ENCODE data around the gene TMC5.

TMC5 gene

GRCh38 chr16:19458722-19459379 is 41.2 kb downstream of the TMC5 start:
- DNase-seq = no peak

DNA sequence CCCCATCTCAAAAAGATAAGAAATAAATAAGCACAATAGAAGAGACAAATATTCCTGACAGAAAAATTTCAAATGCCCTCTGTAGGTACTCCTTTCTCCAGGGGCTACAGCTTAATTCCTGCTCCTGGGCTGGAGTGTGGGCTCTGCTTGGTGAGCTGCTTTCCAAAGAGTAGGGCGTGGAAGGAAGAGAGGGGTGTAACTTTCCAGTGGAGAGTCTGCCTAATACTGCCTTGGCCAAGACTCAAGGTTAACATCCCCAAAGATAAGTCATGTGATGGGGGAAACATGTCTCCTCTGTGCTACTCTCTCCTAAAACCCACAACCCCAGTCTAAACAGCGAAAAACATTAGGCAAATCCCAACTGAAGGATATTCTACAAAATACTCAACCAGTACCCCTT is 42.7 kb downstream of the TMC5 start:
- no peak for DNase-seq

DNA sequence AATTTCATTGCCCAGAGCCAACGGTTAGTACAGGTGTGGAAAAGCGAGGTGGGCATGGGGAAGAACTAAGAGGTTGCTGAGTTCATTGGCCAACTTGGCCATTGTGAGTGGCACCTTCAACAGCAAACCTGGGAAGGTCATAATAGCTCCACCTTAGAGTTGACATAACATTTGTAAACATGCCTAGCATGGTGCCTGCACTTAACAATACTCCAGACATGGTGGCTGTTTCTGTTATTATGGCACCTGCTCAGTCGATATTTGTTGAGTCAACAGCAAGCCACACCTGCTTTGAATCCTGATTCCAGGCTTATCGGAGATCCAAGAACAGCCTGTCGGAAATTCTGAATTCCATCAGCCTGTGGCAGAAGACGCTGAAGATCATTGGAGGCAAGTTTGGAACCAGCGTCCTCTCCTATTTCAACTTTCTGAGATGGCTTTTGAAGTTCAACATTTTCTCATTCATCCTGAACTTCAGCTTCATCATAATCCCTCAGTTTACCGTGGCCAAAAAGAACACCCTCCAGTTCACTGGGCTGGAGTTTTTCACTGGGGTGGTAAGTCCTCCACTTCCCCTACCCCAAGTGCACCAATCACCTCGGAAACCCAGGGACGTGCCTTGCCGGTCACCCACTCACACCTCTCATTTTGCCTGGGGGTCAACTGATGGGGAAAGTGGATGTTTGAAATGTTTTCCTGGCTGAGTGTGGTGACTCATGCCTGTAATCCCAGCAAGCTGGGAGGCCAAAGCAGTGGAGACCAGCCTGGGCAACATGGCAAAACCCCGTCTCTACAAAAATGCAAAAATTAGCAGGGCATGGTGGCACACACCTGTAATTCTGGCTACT is 46.0 kb downstream of the TMC5 start:
- no peak for DNase-seq

DNA sequence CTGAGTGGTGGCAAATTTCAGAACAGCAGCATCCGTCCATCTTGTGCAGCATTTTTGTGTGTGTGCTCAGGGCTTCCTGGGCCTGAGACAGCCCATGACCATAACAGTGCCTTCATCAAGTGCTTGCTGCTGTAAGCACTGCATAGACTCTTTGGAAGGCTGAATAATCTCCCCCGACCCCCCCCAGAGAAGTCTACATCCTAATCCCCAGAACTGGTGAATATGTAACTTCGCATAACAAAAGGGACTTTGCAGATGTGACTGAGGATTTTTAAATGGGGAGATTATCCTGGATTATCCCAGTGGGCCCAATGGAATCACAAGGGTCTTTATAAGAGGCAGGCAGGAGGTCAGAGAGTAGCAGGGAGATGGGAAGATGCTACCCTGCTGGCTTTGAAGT is 50.6 kb downstream of the TMC5 start:
- no peak for DNase-seq

DNA sequence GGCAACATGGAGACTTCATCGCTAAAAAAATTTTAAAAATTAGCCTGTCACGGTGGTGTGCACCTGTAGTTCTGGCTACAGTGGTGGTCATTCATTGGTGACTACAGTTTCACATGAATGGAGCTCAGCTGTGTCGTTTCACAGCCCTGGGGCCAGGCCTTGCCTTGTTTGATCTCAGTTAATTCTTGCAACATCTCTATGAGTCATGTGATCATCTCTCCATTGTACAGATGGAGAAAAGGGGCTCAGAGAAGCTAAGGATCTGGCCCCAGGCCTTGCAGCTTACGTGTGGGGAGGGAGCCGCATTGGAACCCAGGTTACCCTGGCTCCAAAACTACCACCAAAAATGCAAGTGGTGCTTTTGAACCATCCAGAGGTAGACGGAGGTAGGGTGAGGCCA is 54.8 kb downstream of the TMC5 start:
- no peak for DNase-seq

DNA sequence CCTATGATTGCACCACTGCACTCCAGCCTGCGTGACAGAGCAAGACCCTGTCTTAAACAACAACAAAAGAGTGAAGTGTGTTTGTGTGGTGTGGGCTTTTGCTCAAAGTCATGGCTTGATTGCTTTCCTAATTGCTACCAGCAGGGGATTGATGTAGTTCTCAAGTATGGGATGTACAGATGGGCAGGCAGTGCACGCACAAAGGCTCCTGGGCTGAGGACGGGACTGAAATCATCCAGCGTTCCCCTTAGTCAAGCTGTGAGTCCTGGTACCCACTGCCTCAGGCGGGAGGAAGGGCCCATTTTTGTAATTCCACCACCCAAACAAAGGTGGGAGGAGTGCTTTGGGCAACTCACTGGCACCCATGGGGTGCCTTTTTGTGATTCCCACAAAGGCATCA is 56.9 kb downstream of the TMC5 start:
- DNase-seq = no peak

DNA sequence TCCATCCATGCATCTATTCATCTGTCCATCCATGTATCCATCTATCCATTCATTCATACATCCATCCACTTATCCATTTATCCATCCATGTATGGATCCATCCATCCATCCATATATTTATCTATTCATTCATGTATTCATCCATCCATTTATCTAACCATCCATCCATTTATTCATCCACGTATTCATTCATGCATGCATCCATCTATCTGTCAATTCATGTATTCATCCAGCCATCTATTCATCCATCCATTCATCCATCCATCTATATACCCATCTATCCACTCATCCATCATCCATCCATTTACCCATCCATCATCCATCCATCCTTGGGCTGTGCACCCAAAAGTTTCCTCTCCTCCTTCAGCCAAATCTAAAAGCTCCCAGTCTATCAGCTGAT is 60.8 kb downstream of the TMC5 start:
- no peak for DNase-seq

DNA sequence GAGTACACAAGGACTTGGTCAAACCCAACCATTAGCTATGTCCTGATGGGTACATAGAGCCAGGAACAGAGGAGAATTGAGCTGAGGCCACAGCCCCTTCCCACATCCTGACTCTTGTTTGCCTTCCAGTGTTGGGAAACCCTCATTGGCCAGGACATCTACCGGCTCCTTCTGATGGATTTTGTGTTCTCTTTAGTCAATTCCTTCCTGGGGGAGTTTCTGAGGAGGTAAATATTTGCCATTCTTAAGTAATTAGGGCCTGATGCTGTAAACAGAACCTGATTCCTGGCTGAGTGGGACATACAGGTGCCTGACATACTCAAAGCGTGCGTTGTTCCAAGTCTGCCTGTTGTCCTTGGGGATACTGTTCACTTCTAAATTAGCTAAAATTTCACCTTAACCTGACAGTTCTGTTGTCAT is 61.6 kb downstream of the TMC5 start:
- no peak for DNase-seq

DNA sequence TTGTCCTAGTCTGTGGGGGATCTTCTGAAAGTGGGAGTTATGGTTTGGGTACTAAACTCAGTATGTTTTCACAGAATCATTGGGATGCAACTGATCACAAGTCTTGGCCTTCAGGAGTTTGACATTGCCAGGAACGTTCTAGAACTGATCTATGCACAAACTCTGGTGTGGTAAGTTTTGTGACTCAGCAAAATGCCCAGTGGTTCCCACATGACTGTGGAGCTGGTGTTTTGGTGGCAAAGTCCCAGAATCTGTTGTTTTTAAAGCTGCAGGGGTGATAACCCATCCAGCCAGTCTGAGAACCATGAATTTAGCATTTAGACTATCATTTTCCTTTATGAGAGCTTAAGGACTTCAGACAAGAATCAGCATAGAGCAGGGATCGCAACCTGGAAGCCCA is 63.6 kb downstream of the TMC5 start:
- DNase-seq = no peak

GRCh38 chr16:19481769-19482168 is 64.1 kb downstream of the TMC5 start:
- no peak for DNase-seq

- DNase-seq = no peak
Measured at GRCh38 chr16:19482291-19482690, 64.6 kb downstream of the TMC5 start.

DNA sequence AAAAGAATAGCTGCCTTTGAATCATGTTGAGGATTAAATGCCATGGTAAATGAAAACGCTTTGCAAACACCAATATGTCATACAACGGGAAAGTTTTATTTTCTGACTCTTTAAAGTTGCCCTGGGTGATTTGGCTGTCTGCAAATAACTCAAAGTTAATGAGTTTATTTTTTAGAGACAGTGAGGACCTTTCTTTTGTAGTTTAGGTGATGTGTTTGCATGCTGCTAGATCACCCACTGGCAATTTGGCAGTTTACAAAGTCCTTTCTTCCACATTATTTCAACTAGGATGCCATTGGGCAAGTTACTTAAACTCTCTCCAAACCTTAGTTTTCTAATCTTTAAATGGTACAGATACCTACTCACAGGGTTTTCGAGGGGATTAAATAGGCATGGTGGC is 66.4 kb downstream of the TMC5 start:
- DNase-seq = no peak

DNA sequence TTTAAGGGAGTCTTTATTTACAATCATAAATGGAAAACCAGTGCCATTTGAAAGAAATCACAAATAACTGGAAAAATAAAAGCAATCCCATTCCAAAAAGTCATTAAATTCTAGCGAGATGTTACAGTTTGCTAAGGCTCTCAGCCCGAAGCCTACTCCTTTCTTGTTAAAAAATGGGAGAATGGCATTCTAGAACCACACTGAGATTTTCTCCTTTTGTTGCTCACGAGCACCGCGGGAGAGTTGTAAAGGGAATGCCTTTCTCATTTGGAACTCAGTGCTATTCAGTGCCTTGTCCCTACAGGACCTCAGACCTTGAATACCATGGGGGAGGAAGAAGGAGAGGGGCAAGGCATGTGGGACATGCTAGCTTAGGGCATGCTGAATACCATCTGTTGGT is 67.9 kb downstream of the TMC5 start:
- no peak for DNase-seq

DNA sequence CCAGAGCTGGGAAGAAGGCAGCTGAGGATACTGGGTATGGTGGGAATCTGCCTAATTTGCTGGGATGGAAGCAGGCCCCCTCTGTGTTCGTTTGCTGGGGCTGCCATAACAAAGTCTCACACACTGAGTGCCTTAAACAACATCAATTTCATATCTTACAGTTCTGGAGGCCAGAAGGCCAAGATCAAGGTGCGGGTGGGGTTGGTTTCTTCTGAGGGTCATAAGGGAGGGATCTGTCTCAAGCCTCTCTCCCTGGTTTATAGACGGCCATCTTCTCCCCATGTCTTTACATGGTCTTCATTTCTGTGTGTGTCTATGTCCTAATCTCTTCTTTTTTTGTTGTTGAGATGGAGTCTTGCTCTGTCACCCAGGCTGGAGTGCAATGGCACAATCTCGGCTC is 68.4 kb downstream of the TMC5 start:
- no peak for DNase-seq

GRCh38 chr16:19486750-19487325 is 69.2 kb downstream of the TMC5 start:
- no peak for DNase-seq

GRCh38 chr16:19488213-19488640 is 70.5 kb downstream of the TMC5 start:
- no peak for DNase-seq

- no peak for DNase-seq
Measured at GRCh38 chr16:19490619-19491018, 72.9 kb downstream of the TMC5 start.

DNA sequence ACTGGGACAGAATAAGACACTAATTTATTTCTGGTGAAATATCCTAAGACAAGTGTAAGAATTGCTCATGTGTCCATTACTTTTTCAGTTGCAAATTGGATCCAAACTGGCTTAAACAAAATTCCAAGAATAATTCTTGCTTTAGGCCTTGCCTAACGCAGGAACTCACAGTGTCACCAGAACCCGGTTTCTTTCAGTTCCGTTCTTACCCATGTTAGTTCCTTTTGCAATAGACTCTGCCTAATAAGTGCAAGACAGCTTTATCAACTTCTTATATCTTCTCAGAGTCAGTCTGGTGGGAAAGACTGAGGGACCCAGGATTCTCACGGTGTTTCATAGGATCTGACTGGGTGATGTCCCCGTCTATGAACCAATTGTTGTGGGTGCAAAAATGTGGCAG is 79.5 kb downstream of the TMC5 start:
- no peak for DNase-seq

- no peak for DNase-seq
Measured at GRCh38 chr16:19499006-19499405, 81.3 kb downstream of the TMC5 start.

DNA sequence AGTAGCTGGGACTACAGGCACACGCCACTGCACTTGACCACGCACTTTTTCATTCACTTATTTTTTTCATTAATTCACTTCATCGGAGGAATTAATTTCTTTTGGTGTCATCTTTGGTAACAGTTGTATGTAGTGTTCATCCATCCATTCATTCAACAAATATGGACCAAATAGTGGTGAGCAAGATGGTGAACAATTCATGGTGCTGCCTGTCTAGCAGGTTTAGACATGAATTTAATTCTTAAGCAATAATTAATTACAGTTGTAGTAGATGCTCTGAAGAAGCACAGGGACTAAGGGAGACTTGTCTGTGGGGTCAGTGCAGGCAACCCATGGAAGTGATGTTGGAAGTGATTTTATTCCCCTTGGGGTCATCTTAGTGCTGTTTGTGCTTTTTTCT is 81.8 kb downstream of the TMC5 start:
- no peak for DNase-seq

GRCh38 chr16:19502395-19503131 is 84.9 kb downstream of the TMC5 start:
- DNase-seq = no peak

DNA sequence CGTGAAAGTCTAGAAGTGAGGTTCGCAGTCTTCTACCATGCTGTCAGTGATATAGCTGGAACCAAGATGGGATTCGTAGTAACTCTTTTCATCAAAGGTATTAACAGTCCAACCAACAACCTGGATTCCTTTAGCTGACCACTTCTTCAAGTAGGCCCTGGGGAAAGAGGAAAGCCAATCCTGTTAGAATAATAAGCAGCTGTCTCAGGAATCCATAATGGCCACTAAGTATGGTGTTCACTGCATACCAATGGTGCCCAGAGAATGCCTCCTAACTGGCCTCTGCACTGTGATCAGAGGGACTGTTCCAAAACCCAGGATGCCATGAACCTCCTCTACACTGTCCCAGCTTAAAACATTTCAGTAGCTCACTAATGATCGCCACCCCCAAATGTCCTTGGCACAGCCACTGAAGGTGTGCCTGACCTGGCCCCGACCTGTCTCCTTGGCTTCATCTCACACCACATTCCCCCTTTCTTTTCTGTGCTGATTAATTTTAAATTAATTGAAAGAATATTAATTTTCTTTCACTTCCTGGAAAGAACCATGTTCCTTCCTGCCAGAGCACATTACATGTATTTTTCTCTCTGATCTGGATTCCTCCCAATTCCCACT is 85.9 kb downstream of the TMC5 start:
- no peak for DNase-seq

Data from right kidney (tissue), 1 donor.